OCI-LY3 (cell line): ENCODE data around the gene CLIP4.

ENCODE experiments used
- EZH2phosphoT487 ChIP-seq: fragments of 200-600 bp; shearing (Covaris generic); IDR thresholded peaks from 2 replicates; pipeline ENCODE4 v1.6.1; 2018; ENCODE audit warnings: antibody characterized with exemption, mixed run types, low read depth
- TF ChIP-seq, protein P1 (sequence below): fragments of 200-600, 300-600 bp; sonication (generic); IDR thresholded peaks from 2 replicates; pipeline ENCODE4 v1.5.1; 2014; ENCODE audit warnings: antibody characterized with exemption, low read length, low read depth

DNA sequence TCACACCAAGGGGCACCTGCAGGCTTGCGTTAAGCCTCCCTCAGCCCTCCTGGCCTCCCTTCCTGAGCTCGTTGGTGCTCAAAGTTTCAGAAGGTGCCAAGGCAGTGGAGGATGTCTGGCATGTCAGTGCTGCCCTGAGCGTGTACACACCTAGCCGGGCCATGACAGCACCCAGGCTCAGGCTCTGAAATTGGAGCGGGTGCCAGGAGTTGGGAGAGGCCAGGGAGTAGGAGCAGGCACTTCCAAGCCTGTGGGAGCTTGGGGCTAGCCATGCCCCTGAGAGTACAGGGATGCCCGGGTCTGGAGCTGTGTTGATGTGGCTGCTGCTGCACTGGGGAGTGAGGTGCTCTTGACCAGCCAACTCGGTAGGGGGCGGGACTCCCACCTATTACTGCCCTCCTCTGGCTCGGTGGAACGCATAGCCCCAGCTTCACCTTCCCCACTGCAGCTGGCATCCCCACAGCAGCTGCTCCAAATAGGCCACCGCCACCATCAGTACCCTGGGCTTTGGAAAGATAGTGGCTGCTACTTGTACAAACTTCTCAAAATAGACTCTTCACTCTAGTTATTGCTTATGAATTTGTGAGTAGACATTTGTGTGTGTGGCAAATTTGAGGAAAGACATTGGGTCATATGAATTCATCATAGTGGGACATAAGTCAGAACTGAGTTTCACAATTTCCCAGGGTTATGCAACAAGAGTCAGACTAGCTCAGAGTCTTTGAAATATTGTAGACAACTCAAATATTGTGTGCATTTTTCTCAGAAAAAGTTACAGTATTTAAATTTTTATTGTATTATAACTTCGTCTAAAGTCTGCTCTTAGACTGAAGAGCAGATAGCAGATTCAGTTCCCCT is 34.1 kb upstream of the CLIP4 start:
- TF ChIP-seq, protein P1, sequence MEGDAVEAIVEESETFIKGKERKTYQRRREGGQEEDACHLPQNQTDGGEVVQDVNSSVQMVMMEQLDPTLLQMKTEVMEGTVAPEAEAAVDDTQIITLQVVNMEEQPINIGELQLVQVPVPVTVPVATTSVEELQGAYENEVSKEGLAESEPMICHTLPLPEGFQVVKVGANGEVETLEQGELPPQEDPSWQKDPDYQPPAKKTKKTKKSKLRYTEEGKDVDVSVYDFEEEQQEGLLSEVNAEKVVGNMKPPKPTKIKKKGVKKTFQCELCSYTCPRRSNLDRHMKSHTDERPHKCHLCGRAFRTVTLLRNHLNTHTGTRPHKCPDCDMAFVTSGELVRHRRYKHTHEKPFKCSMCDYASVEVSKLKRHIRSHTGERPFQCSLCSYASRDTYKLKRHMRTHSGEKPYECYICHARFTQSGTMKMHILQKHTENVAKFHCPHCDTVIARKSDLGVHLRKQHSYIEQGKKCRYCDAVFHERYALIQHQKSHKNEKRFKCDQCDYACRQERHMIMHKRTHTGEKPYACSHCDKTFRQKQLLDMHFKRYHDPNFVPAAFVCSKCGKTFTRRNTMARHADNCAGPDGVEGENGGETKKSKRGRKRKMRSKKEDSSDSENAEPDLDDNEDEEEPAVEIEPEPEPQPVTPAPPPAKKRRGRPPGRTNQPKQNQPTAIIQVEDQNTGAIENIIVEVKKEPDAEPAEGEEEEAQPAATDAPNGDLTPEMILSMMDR: no peak
- no peak for TF ChIP-seq EZH2phosphoT487
